DOHH2 (cell line): ENCODE measurements around the gene NSUN6.

ENCODE experiments used
- H3F3A ChIP-seq: fragments of 200-600 bp; sonication (generic), shearing (Covaris generic); 2 replicates; pipeline ENCODE4 v1.6.0; 2016; ENCODE audit warnings: antibody characterized with exemption, mild to moderate bottlenecking; ENCODE audit not compliant: control insufficient read depth, insufficient read depth
- H3K27ac ChIP-seq: fragments of 200-600 bp; sonication (generic); 2 replicates; pipeline ENCODE4 v1.5.1; 2014; ENCODE audit warnings: low read depth, mild to moderate bottlenecking, low read length, moderate library complexity
- H3K27me3 ChIP-seq: fragments of 200-600 bp; sonication (generic); 2 replicates; pipeline ENCODE4 v1.6.1; 2014; ENCODE audit warnings: mild to moderate bottlenecking, low read length, mixed read lengths; ENCODE audit not compliant: control insufficient read depth
- H3K36me3 ChIP-seq: fragments of 200-600 bp; sonication (generic); 2 replicates; pipeline ENCODE4 v1.6.1; 2014; ENCODE audit warnings: mild to moderate bottlenecking, low read length, moderate library complexity, mixed read lengths; ENCODE audit not compliant: control insufficient read depth
- H3K4me1 ChIP-seq: fragments of 200-600 bp; sonication (generic); 2 replicates; pipeline ENCODE4 v1.6.1; 2014; ENCODE audit warnings: mild to moderate bottlenecking, low read length, mixed read lengths; ENCODE audit not compliant: control insufficient read depth
- H3K4me2 ChIP-seq: fragments of 200-600 bp; sonication (generic); 2 replicates; pipeline ENCODE4 v1.6.0; 2014; ENCODE audit warnings: mild to moderate bottlenecking, low read length, moderate library complexity
- H3K4me3 ChIP-seq: fragments of 200-600 bp; sonication (generic); 2 replicates; pipeline ENCODE4 v1.5.1; 2014; ENCODE audit warnings: mild to moderate bottlenecking, low read length, mixed read lengths
- H3K79me2 ChIP-seq: fragments of 200-600 bp; sonication (generic); 2 replicates; pipeline ENCODE4 v1.6.1; 2014; ENCODE audit warnings: mild to moderate bottlenecking, low read length, mixed read lengths; ENCODE audit not compliant: control insufficient read depth
- H3K9me2 ChIP-seq: fragments of 200-600 bp; sonication (generic); replicated peaks from 2 replicates; pipeline ENCODE4 v1.6.1; 2014; ENCODE audit warnings: mild to moderate bottlenecking, low read length, mixed read lengths; ENCODE audit not compliant: control insufficient read depth
- H3K9me3 ChIP-seq: fragments of 200-600 bp; sonication (generic); 2 replicates; pipeline ENCODE4 v1.6.1; 2014; ENCODE audit warnings: antibody characterized with exemption, low read length, mixed read lengths; ENCODE audit not compliant: control insufficient read depth, insufficient read depth
- H4K20me1 ChIP-seq: fragments of 200-600 bp; sonication (generic); 2 replicates; pipeline ENCODE4 v1.6.0; 2014; ENCODE audit warnings: low read depth, mild to moderate bottlenecking, antibody characterized with exemption, low read length, moderate library complexity; ENCODE audit not compliant: control insufficient read depth, insufficient read depth
- EZH2phosphoT487 ChIP-seq: fragments of 200-600 bp; sonication (generic); IDR thresholded peaks from 2 replicates; pipeline ENCODE4 v1.6.1; 2017; ENCODE audit warnings: borderline replicate concordance, mild to moderate bottlenecking, antibody characterized with exemption, low read length, moderate library complexity, mixed read lengths
- TF ChIP-seq, protein P1 (sequence below): fragments of 200-600 bp; sonication (generic); IDR thresholded peaks from one replicate; pipeline ENCODE4 v1.5.1; 2014; ENCODE audit warnings: antibody characterized with exemption, mild to moderate bottlenecking, low read depth, low read length; ENCODE audit not compliant: poor library complexity, severe bottlenecking

NSUN6 gene

DNA sequence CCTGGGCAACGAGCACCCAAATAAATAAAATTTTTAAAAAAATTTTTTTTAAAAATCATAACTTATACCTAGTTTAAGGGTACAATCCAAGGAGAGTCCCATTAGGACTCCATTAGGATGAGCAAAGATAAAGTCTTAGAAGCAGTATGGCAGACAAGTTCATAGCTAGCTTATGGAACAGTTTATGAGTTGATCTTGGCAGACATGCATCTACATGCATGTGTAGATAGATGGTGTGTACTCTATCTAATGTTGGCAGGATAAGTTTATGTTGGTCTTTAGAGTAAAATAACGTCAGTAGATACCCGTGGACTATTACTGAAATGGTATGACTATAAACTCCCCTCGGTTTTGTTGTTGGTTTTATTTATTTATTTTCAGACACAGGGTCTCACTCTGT lies 40.2 kb downstream of the NSUN6 start:
- no peaks in the 10 kb centered on the region for H3K79me2 ChIP-seq
- no peaks in the 10 kb centered on the region for H3K9me2 ChIP-seq
- peaks cover 41% of the 10 kb centered on the region for H3K36me3 ChIP-seq
- H3K4me3 ChIP-seq, result no peak overlapping the region
- H4K20me1 ChIP-seq, result no peaks in the 10 kb centered on the region
- no peak overlapping the region for H3K27ac ChIP-seq
- no peak overlapping the region for H3K4me2 ChIP-seq
- peaks cover 10% of the 10 kb centered on the region for H3K4me1 ChIP-seq
- TF ChIP-seq EZH2phosphoT487, result no peak
- TF ChIP-seq, protein P1, sequence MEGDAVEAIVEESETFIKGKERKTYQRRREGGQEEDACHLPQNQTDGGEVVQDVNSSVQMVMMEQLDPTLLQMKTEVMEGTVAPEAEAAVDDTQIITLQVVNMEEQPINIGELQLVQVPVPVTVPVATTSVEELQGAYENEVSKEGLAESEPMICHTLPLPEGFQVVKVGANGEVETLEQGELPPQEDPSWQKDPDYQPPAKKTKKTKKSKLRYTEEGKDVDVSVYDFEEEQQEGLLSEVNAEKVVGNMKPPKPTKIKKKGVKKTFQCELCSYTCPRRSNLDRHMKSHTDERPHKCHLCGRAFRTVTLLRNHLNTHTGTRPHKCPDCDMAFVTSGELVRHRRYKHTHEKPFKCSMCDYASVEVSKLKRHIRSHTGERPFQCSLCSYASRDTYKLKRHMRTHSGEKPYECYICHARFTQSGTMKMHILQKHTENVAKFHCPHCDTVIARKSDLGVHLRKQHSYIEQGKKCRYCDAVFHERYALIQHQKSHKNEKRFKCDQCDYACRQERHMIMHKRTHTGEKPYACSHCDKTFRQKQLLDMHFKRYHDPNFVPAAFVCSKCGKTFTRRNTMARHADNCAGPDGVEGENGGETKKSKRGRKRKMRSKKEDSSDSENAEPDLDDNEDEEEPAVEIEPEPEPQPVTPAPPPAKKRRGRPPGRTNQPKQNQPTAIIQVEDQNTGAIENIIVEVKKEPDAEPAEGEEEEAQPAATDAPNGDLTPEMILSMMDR, result no peak
- H3K27me3 ChIP-seq, result no peaks in the 10 kb centered on the region
- no peaks in the 10 kb centered on the region for H3F3A ChIP-seq
- no peaks in the 10 kb centered on the region for H3K9me3 ChIP-seq

DNA sequence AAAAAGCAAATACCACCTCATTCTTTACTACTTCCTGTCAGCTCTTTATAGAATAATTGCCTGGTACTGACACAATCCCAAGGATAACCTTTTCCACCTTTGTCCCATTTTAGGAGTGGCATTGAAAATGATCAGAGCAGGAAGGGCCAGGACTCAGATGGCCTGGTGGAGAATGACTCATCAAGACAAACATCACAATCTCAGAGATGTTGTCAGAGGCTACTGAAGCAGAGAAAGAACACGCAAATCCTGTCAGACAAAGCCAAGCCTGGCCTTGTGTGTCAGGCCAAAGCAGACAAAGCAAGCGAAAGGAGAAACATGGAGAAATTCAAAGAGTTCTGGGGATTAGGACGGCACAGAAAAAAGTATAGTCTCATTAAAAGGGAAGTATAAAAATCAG lies 40.9 kb downstream of the NSUN6 start:
- no peak overlapping the region for H3K27ac ChIP-seq
- H3F3A ChIP-seq, result no peaks in the 10 kb centered on the region
- no peaks in the 10 kb centered on the region for H3K9me2 ChIP-seq
- H3K79me2 ChIP-seq, result no peaks in the 10 kb centered on the region
- no peak for TF ChIP-seq EZH2phosphoT487
- TF ChIP-seq, protein P1, result no peak
- no peak overlapping the region for H3K4me3 ChIP-seq
- H3K36me3 ChIP-seq, result peaks cover 37% of the 10 kb centered on the region
- H3K27me3 ChIP-seq, result no peaks in the 10 kb centered on the region
- H3K4me2 ChIP-seq, result no peak overlapping the region
- H3K9me3 ChIP-seq, result no peaks in the 10 kb centered on the region
- H4K20me1 ChIP-seq, result no peaks in the 10 kb centered on the region
- peaks cover 10% of the 10 kb centered on the region for H3K4me1 ChIP-seq

DNA sequence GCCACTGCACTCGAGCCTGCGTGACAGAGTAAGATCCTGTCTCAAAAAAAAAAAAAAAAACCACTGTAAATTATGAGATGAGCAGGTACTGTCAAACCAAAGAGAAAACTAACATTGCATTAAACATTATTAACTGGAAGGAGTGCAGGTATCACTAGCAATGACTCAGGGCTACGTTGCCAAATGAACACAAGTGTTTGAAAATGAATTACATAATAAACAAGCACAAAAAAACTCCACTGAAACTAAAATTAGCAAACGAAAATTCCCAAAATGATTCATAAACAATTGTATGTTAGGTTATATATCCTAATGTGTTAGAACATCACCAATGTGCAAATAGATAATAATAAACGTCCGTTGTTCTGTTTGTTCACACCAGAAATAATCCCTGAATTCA lies 42.8 kb downstream of the NSUN6 start:
- no peak for TF ChIP-seq EZH2phosphoT487
- TF ChIP-seq, protein P1, result no peak
- Histone ChIP-seq H3K4me2 (no peak overlapping the region), H3K4me3 (no peak overlapping the region), H3K79me2 (no peaks in the 10 kb centered on the region), H3K27ac (no peak overlapping the region), H3K9me2 (no peaks in the 10 kb centered on the region), H3K36me3 (peaks cover 34% of the 10 kb centered on the region), H3K27me3 (no peaks in the 10 kb centered on the region), H3F3A (no peaks in the 10 kb centered on the region), H3K9me3 (no peaks in the 10 kb centered on the region), H4K20me1 (no peaks in the 10 kb centered on the region), H3K4me1 (peaks cover 10% of the 10 kb centered on the region)
